Fibroblast of lung (primary cell): ENCODE results near the gene ADRM1.

ENCODE experiments used
- CTCF ChIP-seq, 2 donors: IDR thresholded peaks in 1 of 2; conservative IDR thresholded peaks in 1 of 2; 1 replicate in 1 of 2; 2 replicates in 1 of 2; pipeline ENCODE4 v1.5.1; 2011 to 2012; ENCODE audit warnings: low read length in 2 of 2, control low read depth in 1 of 2, inconsistent platforms in 1 of 2, low read depth in 1 of 2, mild to moderate bottlenecking in 1 of 2
- EZH2 ChIP-seq: IDR thresholded peaks from 2 replicates; pipeline ENCODE4 v1.5.1; 2012; ENCODE audit warnings: low read length, control low read depth, mild to moderate bottlenecking; ENCODE audit errors: missing control alignments

- TF ChIP-seq CTCF (conservative IDR thresholded peaks at IDR 0.05 in 1 of 2, IDR thresholded peaks at IDR 0.05 in 1 of 2; ENCODE audit: low read depth in 1 of 2, low read length in 2 of 2): no peak
- no peak for TF ChIP-seq EZH2
Measured at GRCh38 chr20:62342910-62343309, 40.1 kb downstream of the ADRM1 start.
